ENCODE measurements around the gene ACAA1. TPM values are rescaled to one million over a fixed set of nuclear protein-coding genes. Genes with fewer than 3 reads are reported as not detected.

The ACAA1 gene
- total and polyA plus RNA-seq, 4 donors = 220 to 410 (median 340) TPM

DNA sequence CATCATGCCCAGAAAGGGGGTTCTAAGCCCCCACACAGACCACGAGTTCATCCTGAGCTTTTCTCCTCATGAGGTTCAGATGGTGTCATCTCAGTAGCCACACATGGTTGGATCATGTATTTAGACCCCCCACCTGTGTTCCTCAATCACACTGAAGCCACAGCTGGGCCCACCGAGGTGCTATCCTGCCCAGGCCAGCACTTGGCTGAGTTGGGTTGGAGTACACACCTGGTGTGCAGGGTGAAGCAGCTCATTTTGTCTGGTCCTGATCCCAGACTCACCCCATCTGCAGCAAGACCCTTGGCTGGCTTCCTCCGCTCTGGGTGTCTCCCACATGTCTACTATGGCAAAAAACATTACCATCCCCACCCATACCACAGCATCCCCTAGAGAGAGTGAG is 41.9 kb downstream of the ACAA1 start:
- Histone ChIP-seq H3K9me3 (ENCODE audit: control insufficient read depth in 4 of 4, low read length in 3 of 4) (no peaks in the 10 kb centered on the region), H3K4me1 (ENCODE audit: control insufficient read depth in 4 of 4, insufficient read depth in 4 of 4, low read length in 3 of 4) (no peaks in the 10 kb centered on the region), H3K27me3 (ENCODE audit: control insufficient read depth in 4 of 4, insufficient read depth in 4 of 4, low read length in 3 of 4) (no peaks in the 10 kb centered on the region), H3K4me3 (ENCODE audit: low read depth in 1 of 3, low read length in 3 of 3) (no peak overlapping the region), H3K36me3 (ENCODE audit: control insufficient read depth in 4 of 4, insufficient read depth in 3 of 4, low read depth in 1 of 4, low read length in 3 of 4) (no peaks in the 10 kb centered on the region), H3K9ac (ENCODE audit: low read depth in 1 of 2, low read length in 2 of 2) (no peak overlapping the region), H3K27ac (ENCODE audit: low read depth in 1 of 2, low read length in 2 of 2) (no peak overlapping the region)
- no peak for DNase-seq (ENCODE audit: low spot score)
- TF ChIP-seq RAD21 (IDR thresholded peaks at IDR 0.05) (no peak), GABPA (IDR thresholded peaks at IDR 0.05 in 1 of 2, conservative IDR thresholded peaks at IDR 0.05 in 1 of 2) (no peak), FOXA1 (IDR thresholded peaks at IDR 0.05) (no peak), NR2F2 (IDR thresholded peaks at IDR 0.05) (no peak), SP1 (IDR thresholded peaks at IDR 0.05) (no peak), RXRA (IDR thresholded peaks at IDR 0.05) (no peak), EGR1 (IDR thresholded peaks at IDR 0.05; ENCODE audit: low read depth in 2 of 2) (no peak)
- TF ChIP-seq, protein P1, sequence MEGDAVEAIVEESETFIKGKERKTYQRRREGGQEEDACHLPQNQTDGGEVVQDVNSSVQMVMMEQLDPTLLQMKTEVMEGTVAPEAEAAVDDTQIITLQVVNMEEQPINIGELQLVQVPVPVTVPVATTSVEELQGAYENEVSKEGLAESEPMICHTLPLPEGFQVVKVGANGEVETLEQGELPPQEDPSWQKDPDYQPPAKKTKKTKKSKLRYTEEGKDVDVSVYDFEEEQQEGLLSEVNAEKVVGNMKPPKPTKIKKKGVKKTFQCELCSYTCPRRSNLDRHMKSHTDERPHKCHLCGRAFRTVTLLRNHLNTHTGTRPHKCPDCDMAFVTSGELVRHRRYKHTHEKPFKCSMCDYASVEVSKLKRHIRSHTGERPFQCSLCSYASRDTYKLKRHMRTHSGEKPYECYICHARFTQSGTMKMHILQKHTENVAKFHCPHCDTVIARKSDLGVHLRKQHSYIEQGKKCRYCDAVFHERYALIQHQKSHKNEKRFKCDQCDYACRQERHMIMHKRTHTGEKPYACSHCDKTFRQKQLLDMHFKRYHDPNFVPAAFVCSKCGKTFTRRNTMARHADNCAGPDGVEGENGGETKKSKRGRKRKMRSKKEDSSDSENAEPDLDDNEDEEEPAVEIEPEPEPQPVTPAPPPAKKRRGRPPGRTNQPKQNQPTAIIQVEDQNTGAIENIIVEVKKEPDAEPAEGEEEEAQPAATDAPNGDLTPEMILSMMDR (IDR thresholded peaks at IDR 0.05; ENCODE audit: low read depth, low read length, missing input control) = no peak
- TF ChIP-seq, protein P2, sequence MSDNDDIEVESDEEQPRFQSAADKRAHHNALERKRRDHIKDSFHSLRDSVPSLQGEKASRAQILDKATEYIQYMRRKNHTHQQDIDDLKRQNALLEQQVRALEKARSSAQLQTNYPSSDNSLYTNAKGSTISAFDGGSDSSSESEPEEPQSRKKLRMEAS (IDR thresholded peaks at IDR 0.05) = no peak
- TF ChIP-seq, protein P3, sequence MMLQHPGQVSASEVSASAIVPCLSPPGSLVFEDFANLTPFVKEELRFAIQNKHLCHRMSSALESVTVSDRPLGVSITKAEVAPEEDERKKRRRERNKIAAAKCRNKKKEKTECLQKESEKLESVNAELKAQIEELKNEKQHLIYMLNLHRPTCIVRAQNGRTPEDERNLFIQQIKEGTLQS (IDR thresholded peaks at IDR 0.05) = no peak
- 88% methylated on average over 3 of the region's 3 CpGs for WGBS

DNA sequence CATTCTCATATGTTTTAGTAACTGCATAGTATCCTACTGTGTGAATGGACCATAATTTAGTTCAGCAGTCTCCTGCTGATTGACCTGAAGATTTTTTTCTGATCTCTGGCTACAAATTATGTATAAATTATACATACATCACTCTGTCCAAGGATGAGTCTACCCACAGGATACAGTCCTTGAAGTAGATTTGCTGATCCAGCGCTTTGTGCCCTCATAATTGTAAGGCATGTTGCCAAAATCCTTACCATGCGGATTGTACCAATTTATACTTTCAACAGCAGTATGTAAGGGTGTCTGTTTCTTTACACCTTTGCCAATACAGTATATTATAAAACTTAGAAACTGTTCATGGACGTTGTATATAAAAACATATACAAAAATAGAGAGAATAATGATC is 46.5 kb downstream of the ACAA1 start:
- Histone ChIP-seq H3K36me3 (ENCODE audit: control insufficient read depth in 4 of 4, insufficient read depth in 3 of 4, low read depth in 1 of 4, low read length in 3 of 4) (no peaks in the 10 kb centered on the region), H3K4me1 (ENCODE audit: control insufficient read depth in 4 of 4, insufficient read depth in 4 of 4, low read length in 3 of 4) (peaks cover 2 to 13% (median 8%) of the 10 kb centered on the region in 4 donors), H3K4me3 (ENCODE audit: low read depth in 1 of 3, low read length in 3 of 3) (no peak overlapping the region), H3K9me3 (ENCODE audit: control insufficient read depth in 4 of 4, low read length in 3 of 4) (no peaks in the 10 kb centered on the region), H3K27ac (ENCODE audit: low read depth in 1 of 2, low read length in 2 of 2) (no peak overlapping the region), H3K27me3 (ENCODE audit: control insufficient read depth in 4 of 4, insufficient read depth in 4 of 4, low read length in 3 of 4) (no peaks in the 10 kb centered on the region), H3K9ac (ENCODE audit: low read depth in 1 of 2, low read length in 2 of 2) (no peak overlapping the region)
- DNase-seq (ENCODE audit: low spot score) = no peak
- TF ChIP-seq NR2F2 (IDR thresholded peaks at IDR 0.05) (no peak), SP1 (IDR thresholded peaks at IDR 0.05) (no peak), EGR1 (IDR thresholded peaks at IDR 0.05; ENCODE audit: low read depth in 2 of 2) (no peak), JUND (IDR thresholded peaks at IDR 0.05) (no peak)
- WGBS = 87% methylated on average over 3 of the region's 3 CpGs

DNA sequence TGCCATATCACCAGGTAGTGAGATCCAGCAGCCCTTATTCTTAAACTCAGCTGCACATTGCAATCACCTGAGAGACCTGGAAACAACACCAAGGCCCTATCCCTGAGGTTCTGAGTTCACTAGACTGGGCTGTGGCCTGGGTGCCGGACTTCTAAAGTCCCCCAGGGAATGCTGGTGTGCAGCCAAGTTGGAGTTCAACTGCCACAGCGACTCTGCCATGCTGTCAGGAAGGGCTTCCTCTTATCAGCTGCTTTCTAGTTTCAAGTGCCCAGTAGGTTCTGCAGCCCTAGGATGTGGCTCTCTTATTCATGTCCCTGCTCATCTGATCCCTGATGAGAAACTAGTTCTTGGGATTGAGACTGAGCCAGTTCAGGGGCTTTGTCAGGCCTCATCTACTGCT is 47.8 kb downstream of the ACAA1 start:
- no peak for DNase-seq (ENCODE audit: low spot score)
- Histone ChIP-seq H3K9me3 (ENCODE audit: control insufficient read depth in 4 of 4, low read length in 3 of 4) (no peaks in the 10 kb centered on the region), H3K27ac (ENCODE audit: low read depth in 1 of 2, low read length in 2 of 2) (no peak overlapping the region), H3K4me1 (ENCODE audit: control insufficient read depth in 4 of 4, insufficient read depth in 4 of 4, low read length in 3 of 4) (peaks cover 2 to 13% (median 9%) of the 10 kb centered on the region in 4 donors), H3K27me3 (ENCODE audit: control insufficient read depth in 4 of 4, insufficient read depth in 4 of 4, low read length in 3 of 4) (no peaks in the 10 kb centered on the region), H3K9ac (ENCODE audit: low read depth in 1 of 2, low read length in 2 of 2) (no peak overlapping the region), H3K4me3 (ENCODE audit: low read depth in 1 of 3, low read length in 3 of 3) (no peak overlapping the region), H3K36me3 (ENCODE audit: control insufficient read depth in 4 of 4, insufficient read depth in 3 of 4, low read depth in 1 of 4, low read length in 3 of 4) (no peaks in the 10 kb centered on the region)
- WGBS = 85% methylated on average over 2 of the region's 2 CpGs
- TF ChIP-seq, protein P2 (IDR thresholded peaks at IDR 0.05) = no peak
- TF ChIP-seq RXRA (IDR thresholded peaks at IDR 0.05) (no peak), TAF1 (conservative IDR thresholded peaks at IDR 0.05) (no peak), RAD21 (IDR thresholded peaks at IDR 0.05) (no peak), HNF4A (conservative IDR thresholded peaks at IDR 0.05) (no peak), YY1 (IDR thresholded peaks at IDR 0.05) (no peak), FOXA1 (IDR thresholded peaks at IDR 0.05) (no peak), GABPA (IDR thresholded peaks at IDR 0.05 in 1 of 2, conservative IDR thresholded peaks at IDR 0.05 in 1 of 2) (no peak), FOXA2 (IDR thresholded peaks at IDR 0.05) (no peak)
- TF ChIP-seq, protein P4, sequence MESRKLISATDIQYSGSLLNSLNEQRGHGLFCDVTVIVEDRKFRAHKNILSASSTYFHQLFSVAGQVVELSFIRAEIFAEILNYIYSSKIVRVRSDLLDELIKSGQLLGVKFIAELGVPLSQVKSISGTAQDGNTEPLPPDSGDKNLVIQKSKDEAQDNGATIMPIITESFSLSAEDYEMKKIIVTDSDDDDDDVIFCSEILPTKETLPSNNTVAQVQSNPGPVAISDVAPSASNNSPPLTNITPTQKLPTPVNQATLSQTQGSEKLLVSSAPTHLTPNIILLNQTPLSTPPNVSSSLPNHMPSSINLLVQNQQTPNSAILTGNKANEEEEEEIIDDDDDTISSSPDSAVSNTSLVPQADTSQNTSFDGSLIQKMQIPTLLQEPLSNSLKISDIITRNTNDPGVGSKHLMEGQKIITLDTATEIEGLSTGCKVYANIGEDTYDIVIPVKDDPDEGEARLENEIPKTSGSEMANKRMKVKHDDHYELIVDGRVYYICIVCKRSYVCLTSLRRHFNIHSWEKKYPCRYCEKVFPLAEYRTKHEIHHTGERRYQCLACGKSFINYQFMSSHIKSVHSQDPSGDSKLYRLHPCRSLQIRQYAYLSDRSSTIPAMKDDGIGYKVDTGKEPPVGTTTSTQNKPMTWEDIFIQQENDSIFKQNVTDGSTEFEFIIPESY (IDR thresholded peaks at IDR 0.05) = no peak
- TF ChIP-seq, protein P3 (IDR thresholded peaks at IDR 0.05) = no peak
- TF ChIP-seq, protein P1 (IDR thresholded peaks at IDR 0.05; ENCODE audit: low read depth, low read length, missing input control) = no peak

All from liver (tissue), 9 donors.